ENCODE data around the gene FBLN5.
"Not testable (repeated sequence)": the region's sequence is repeated elsewhere in the genome, so short reads cannot be mapped to it uniquely, and the experiment has no call there.

The FBLN5 gene

DNA sequence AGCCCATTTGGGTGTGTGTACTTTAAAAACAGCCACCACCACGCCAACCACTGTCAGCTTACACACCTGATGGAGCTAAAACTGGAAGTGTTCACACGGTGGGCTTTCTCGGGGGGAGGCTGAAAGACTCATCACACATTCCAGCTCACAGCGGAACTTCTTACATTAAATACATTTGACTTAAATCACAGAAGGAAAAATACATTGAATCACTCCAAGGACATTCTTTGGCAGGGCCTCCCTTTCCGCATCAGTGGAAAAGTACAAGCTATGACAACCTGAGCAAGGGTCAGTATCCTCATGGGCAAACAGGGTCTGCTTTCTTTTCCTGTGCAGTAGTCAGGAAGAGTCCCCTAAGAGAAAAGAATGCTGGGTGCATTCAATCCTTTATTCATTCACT, 49.1 kb downstream of the FBLN5 start:
- no peak overlapping the region for H2BK12ac ChIP-seq (ENCODE audit: low read length)
- H3K4ac ChIP-seq (ENCODE audit: low read length), result no peak overlapping the region
- H2BK5ac ChIP-seq (ENCODE audit: low read length), result no peak overlapping the region
- H3K14ac ChIP-seq (ENCODE audit: low read length), result no peak overlapping the region
- no peak overlapping the region for H4K8ac ChIP-seq (ENCODE audit: low read depth, low read length)
- H3K27ac ChIP-seq (replicated peaks; ENCODE audit: low read length), result no peak overlapping the region
- no peaks in the 10 kb centered on the region for H3K36me3 ChIP-seq (replicated peaks in 1 of 2; ENCODE audit: control insufficient read depth in 2 of 2, insufficient read depth in 2 of 2, low read length in 2 of 2)
- H3K9ac ChIP-seq (ENCODE audit: low read depth, low read length, poor library complexity), result no peak overlapping the region
- no peaks in the 10 kb centered on the region for H3K79me1 ChIP-seq (ENCODE audit: low read depth, low read length)
- no peaks in the 10 kb centered on the region for H3K9me3 ChIP-seq (replicated peaks in 1 of 2; ENCODE audit: control insufficient read depth in 2 of 2, insufficient read depth in 1 of 2, low read depth in 1 of 2, low read length in 2 of 2)
- WGBS, 2 donors (ENCODE audit: extremely low coverage in 2 of 2, insufficient read length in 2 of 2, insufficient replicate concordance in 1 of 2), result no CpG with 5 or more reads among the region's 5 CpGs
- no peak overlapping the region for H4K91ac ChIP-seq (ENCODE audit: low read depth, low read length, poor library complexity)
- no peak overlapping the region for H2BK120ac ChIP-seq (ENCODE audit: low read depth, low read length)
- H3K23ac ChIP-seq (ENCODE audit: low read depth, low read length, poor library complexity), result no peak overlapping the region
- no peak overlapping the region for H3K4me2 ChIP-seq (ENCODE audit: insufficient read depth, low read length, poor library complexity, severe bottlenecking)
- H2BK15ac ChIP-seq (ENCODE audit: low read length), result no peak overlapping the region
- peaks cover 2 to 6% of the 10 kb centered on the region in 2 donors for H3K4me1 ChIP-seq (ENCODE audit: control insufficient read depth in 2 of 2, insufficient read depth in 1 of 2, low read depth in 1 of 2, low read length in 2 of 2)
- H3K27me3 ChIP-seq (ENCODE audit: control insufficient read depth in 3 of 3, insufficient read depth in 3 of 3, low read depth in 1 of 3, low read length in 3 of 3), result peaks cover 0 to 5% (median 0%) of the 10 kb centered on the region in 3 experiments
- DNase-seq (ENCODE audit: low spot score), result no peak
- no peak overlapping the region for H2AK5ac ChIP-seq (ENCODE audit: low read depth, low read length)
- H3K4me3 ChIP-seq (ENCODE audit: low read length in 2 of 2), result no peak overlapping the region
- H2AFZ ChIP-seq (ENCODE audit: low read length), result no peak overlapping the region
- H3K18ac ChIP-seq (ENCODE audit: low read length), result no peak overlapping the region

DNA sequence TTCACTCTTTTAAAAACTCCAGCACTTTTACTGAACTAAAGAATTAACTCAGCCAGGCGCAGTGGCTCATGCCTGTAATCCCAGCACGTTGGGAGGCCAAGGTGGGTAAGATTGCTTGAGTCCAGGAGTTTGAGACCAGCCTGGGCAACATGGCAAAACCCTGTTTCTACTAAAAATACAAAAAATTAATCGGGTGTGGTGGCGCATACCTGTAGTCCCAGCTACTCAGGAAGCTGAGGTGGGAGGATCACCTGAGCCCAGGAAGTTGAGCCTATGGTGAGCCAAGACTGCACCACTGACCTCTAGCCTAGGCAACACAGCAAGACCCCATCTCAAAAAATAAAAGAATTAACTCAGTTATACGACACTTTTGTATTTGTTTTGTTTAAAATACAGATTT, 49.8 kb downstream of the FBLN5 start:
- H3K79me1 ChIP-seq (ENCODE audit: low read depth, low read length); H3K27me3 ChIP-seq (ENCODE audit: control insufficient read depth in 3 of 3, insufficient read depth in 3 of 3, low read depth in 1 of 3, low read length in 3 of 3); H4K91ac ChIP-seq (ENCODE audit: low read depth, low read length, poor library complexity); H3K27ac ChIP-seq (replicated peaks; ENCODE audit: low read length); H2BK12ac ChIP-seq (ENCODE audit: low read length); H3K18ac ChIP-seq (ENCODE audit: low read length); H4K8ac ChIP-seq (ENCODE audit: low read depth, low read length); H3K36me3 ChIP-seq (replicated peaks in 1 of 2; ENCODE audit: control insufficient read depth in 2 of 2, insufficient read depth in 2 of 2, low read length in 2 of 2); DNase-seq (ENCODE audit: low spot score); H2AK5ac ChIP-seq (ENCODE audit: low read depth, low read length); H2BK5ac ChIP-seq (ENCODE audit: low read length); H3K4me3 ChIP-seq (ENCODE audit: low read length in 2 of 2); H3K4me2 ChIP-seq (ENCODE audit: insufficient read depth, low read length, poor library complexity, severe bottlenecking); H3K9ac ChIP-seq (ENCODE audit: low read depth, low read length, poor library complexity); H3K14ac ChIP-seq (ENCODE audit: low read length); H2BK120ac ChIP-seq (ENCODE audit: low read depth, low read length); H2AFZ ChIP-seq (ENCODE audit: low read length); H3K9me3 ChIP-seq (replicated peaks in 1 of 2; ENCODE audit: control insufficient read depth in 2 of 2, insufficient read depth in 1 of 2, low read depth in 1 of 2, low read length in 2 of 2); H3K4ac ChIP-seq (ENCODE audit: low read length); H3K23ac ChIP-seq (ENCODE audit: low read depth, low read length, poor library complexity); H2BK15ac ChIP-seq (ENCODE audit: low read length); H3K4me1 ChIP-seq (ENCODE audit: control insufficient read depth in 2 of 2, insufficient read depth in 1 of 2, low read depth in 1 of 2, low read length in 2 of 2): not testable (repeated sequence)
- WGBS, 2 donors (ENCODE audit: extremely low coverage in 2 of 2, insufficient read length in 2 of 2, insufficient replicate concordance in 1 of 2), result no CpG with 5 or more reads among the region's 5 CpGs

DNA sequence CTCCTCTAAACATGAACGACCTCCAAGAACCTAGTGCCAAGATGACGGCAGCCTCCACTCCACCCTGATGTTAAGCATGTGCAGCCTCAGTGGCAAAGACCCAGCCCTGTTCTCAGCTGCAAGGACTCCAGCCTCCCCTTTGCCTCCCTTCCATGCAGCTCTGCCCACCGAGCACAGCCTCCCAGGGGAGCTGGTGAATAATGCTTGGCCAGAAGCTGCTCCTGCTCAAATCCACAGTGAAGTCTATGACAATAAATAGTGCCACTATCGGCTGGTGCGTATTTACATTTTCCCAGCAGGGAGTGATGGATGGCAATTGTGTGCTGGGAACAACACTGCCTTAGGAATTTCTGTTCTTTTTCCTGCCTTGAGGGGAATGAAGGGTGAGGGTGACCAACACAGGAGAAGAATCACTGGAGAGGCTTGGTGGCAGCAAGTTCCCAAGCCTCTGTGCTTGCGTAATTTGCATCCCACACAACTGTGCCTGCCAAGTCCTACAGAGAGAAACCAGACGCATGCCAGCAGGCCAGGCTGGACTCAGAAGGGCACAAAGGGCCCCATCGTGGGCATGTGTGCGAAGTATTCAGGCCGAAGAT, 50.3 kb downstream of the FBLN5 start:
- Histone ChIP-seq H3K79me1 (ENCODE audit: low read depth, low read length) (no peaks in the 10 kb centered on the region), H2BK15ac (ENCODE audit: low read length) (no peak overlapping the region), H3K36me3 (replicated peaks in 1 of 2; ENCODE audit: control insufficient read depth in 2 of 2, insufficient read depth in 2 of 2, low read length in 2 of 2) (no peaks in the 10 kb centered on the region), H3K4ac (ENCODE audit: low read length) (no peak overlapping the region), H3K14ac (ENCODE audit: low read length) (no peak overlapping the region), H3K4me3 (ENCODE audit: low read length in 2 of 2) (no peak overlapping the region), H3K4me2 (ENCODE audit: insufficient read depth, low read length, poor library complexity, severe bottlenecking) (no peak overlapping the region), H3K27me3 (ENCODE audit: control insufficient read depth in 3 of 3, insufficient read depth in 3 of 3, low read depth in 1 of 3, low read length in 3 of 3) (peaks cover 0 to 5% (median 0%) of the 10 kb centered on the region in 3 experiments), H4K8ac (ENCODE audit: low read depth, low read length) (no peak overlapping the region), H2AFZ (ENCODE audit: low read length) (no peak overlapping the region), H3K23ac (ENCODE audit: low read depth, low read length, poor library complexity) (no peak overlapping the region), H3K18ac (ENCODE audit: low read length) (peak overlapping the region; percentile 32), H3K4me1 (ENCODE audit: control insufficient read depth in 2 of 2, insufficient read depth in 1 of 2, low read depth in 1 of 2, low read length in 2 of 2) (peaks cover 2 to 6% of the 10 kb centered on the region in 2 donors), H2BK12ac (ENCODE audit: low read length) (no peak overlapping the region), H3K9me3 (replicated peaks in 1 of 2; ENCODE audit: control insufficient read depth in 2 of 2, insufficient read depth in 1 of 2, low read depth in 1 of 2, low read length in 2 of 2) (no peaks in the 10 kb centered on the region), H3K27ac (replicated peaks; ENCODE audit: low read length) (no peak overlapping the region), H3K9ac (ENCODE audit: low read depth, low read length, poor library complexity) (no peak overlapping the region), H2BK120ac (ENCODE audit: low read depth, low read length) (no peak overlapping the region), H2AK5ac (ENCODE audit: low read depth, low read length) (no peak overlapping the region), H4K91ac (ENCODE audit: low read depth, low read length, poor library complexity) (no peak overlapping the region), H2BK5ac (ENCODE audit: low read length) (peak overlapping the region; percentile 7)
- no peak for DNase-seq (ENCODE audit: low spot score)
- WGBS, 2 donors (ENCODE audit: extremely low coverage in 2 of 2, insufficient read length in 2 of 2, insufficient replicate concordance in 1 of 2), result no CpG with 5 or more reads among the region's 10 CpGs

DNA sequence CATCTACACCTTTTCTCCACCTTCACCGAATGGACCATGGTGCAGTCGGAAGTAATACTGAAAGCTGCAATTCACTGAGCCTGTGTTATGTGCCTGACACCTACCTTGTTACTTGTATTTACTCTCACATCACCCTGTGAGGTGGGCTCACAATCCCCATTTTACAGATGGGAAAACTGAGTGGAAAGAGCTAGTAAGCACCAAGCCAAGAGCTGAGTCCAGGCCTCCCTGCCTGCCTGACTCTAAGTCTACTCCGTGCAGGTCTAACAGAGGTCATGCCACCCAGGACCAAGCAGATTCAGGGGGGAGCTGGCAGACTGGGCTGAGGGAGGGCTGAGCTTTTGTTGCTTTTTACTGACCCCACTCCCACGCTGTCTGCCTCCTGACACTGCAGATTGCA, 51.1 kb downstream of the FBLN5 start:
- Histone ChIP-seq H3K18ac (ENCODE audit: low read length) (no peak overlapping the region), H4K91ac (ENCODE audit: low read depth, low read length, poor library complexity) (no peak overlapping the region), H3K4me3 (ENCODE audit: low read length in 2 of 2) (no peak overlapping the region), H3K36me3 (replicated peaks in 1 of 2; ENCODE audit: control insufficient read depth in 2 of 2, insufficient read depth in 2 of 2, low read length in 2 of 2) (no peaks in the 10 kb centered on the region), H3K23ac (ENCODE audit: low read depth, low read length, poor library complexity) (no peak overlapping the region), H3K4ac (ENCODE audit: low read length) (no peak overlapping the region), H2BK5ac (ENCODE audit: low read length) (no peak overlapping the region), H3K27me3 (ENCODE audit: control insufficient read depth in 3 of 3, insufficient read depth in 3 of 3, low read depth in 1 of 3, low read length in 3 of 3) (peaks cover 0 to 5% (median 0%) of the 10 kb centered on the region in 3 experiments), H2AFZ (ENCODE audit: low read length) (no peak overlapping the region), H3K4me2 (ENCODE audit: insufficient read depth, low read length, poor library complexity, severe bottlenecking) (no peak overlapping the region), H3K79me1 (ENCODE audit: low read depth, low read length) (no peaks in the 10 kb centered on the region), H2AK5ac (ENCODE audit: low read depth, low read length) (no peak overlapping the region), H3K27ac (replicated peaks; ENCODE audit: low read length) (no peak overlapping the region), H3K9ac (ENCODE audit: low read depth, low read length, poor library complexity) (no peak overlapping the region), H2BK12ac (ENCODE audit: low read length) (no peak overlapping the region), H3K4me1 (ENCODE audit: control insufficient read depth in 2 of 2, insufficient read depth in 1 of 2, low read depth in 1 of 2, low read length in 2 of 2) (peaks cover 2 to 5% of the 10 kb centered on the region in 2 donors), H3K14ac (ENCODE audit: low read length) (no peak overlapping the region), H4K8ac (ENCODE audit: low read depth, low read length) (no peak overlapping the region), H2BK15ac (ENCODE audit: low read length) (no peak overlapping the region), H2BK120ac (ENCODE audit: low read depth, low read length) (no peak overlapping the region), H3K9me3 (replicated peaks in 1 of 2; ENCODE audit: control insufficient read depth in 2 of 2, insufficient read depth in 1 of 2, low read depth in 1 of 2, low read length in 2 of 2) (no peaks in the 10 kb centered on the region)
- no peak for DNase-seq (ENCODE audit: low spot score)
- WGBS, 2 donors (ENCODE audit: extremely low coverage in 2 of 2, insufficient read length in 2 of 2, insufficient replicate concordance in 1 of 2), result no CpG with 5 or more reads among the region's 4 CpGs

Measured in neuronal stem cell (in vitro differentiated cells).